HCT116 (cell line): ENCODE measurements around the gene FHL2. TPM values are rescaled to one million over a fixed set of nuclear protein-coding genes. Genes with fewer than 3 reads are reported as not detected.

Experiments
- ATAC-seq: fragments of 200-7000 bp; cut with Tn5 transposase; 2 replicates; pipeline ENCODE4 v1.9.1; 2020; ENCODE audit warnings: mild to moderate bottlenecking, moderate library complexity
- BruUV-seq: library from RNA; stranded (reverse); fragments of 400-500 nt; replicated peaks from 2 replicates; lab custom pipeline; 2021; lab: Mats Ljungman, UMichigan
- CTCF ChIA-PET: fragments of 300-600 bp; sonication (Branson Sonifier 250); formaldehyde crosslinking; loops from one replicate; lab custom pipeline; 2021; ENCODE audit warnings: antibody characterized with exemption; lab: Charles Lee
- POLR2A ChIA-PET: fragments of 300-600, 350-600 bp; sonication (Branson Sonifier 250); formaldehyde crosslinking; loops from one replicate; lab custom pipeline; 2021; ENCODE audit warnings: antibody characterized with exemption; lab: Charles Lee
- RAD21 ChIA-PET, 2 experiments: fragments of 300-600 bp; sonication (Branson Sonifier 250); formaldehyde crosslinking; loops; one replicate each; lab custom pipeline; 2023; ENCODE audit warnings: low total read pairs in 2 of 2; ENCODE audit not compliant: uncharacterized antibody in 2 of 2, unreplicated experiment in 2 of 2, low non-redundant PET in 1 of 2; lab: Charles Lee
- DNase-seq: peaks from one replicate; pipeline ENCODE4 v3.0.0-alpha.2; 2010; ENCODE audit warnings: low read depth, low spot score
- H2AFZ ChIP-seq: fragments of 200-600 bp; shearing (Covaris generic), sonication (generic); 2 replicates; pipeline ENCODE4 v1.6.1; 2017; ENCODE audit warnings: low read depth, mixed run types, mixed read lengths, antibody characterized with exemption, low read length; ENCODE audit not compliant: poor library complexity, severe bottlenecking
- H3K27ac ChIP-seq: 2 replicates; pipeline ENCODE4 v1.5.1; 2012; ENCODE audit warnings: low read depth, low read length
- H3K27me3 ChIP-seq: fragments of 200-600 bp; sonication (generic); 2 replicates; pipeline ENCODE4 v1.6.1; 2016; ENCODE audit warnings: mixed run types, low read length, mixed read lengths; ENCODE audit not compliant: insufficient read depth
- H3K36me3 ChIP-seq, 2 experiments: fragments of 200-500 bp in 1 of 2; fragments of 200-600 bp in 1 of 2; sonication (Bioruptor generic) in 1 of 2; sonication (generic) in 1 of 2; 2 replicates each; pipeline versions ENCODE4 v1.5.1 to v1.6.1; 2014 to 2016; ENCODE audit warnings: low read length in 2 of 2, inconsistent platforms in 1 of 2, mixed read lengths in 1 of 2, mixed run types in 1 of 2; ENCODE audit not compliant: insufficient read depth in 2 of 2, control insufficient read depth in 1 of 2
- H3K4me1 ChIP-seq, 2 experiments: fragments of 200-600 bp in 1 of 2; sonication (generic) in 1 of 2; 2 replicates each; pipeline versions ENCODE4 v1.5.1 to v1.6.1; 2012 to 2017; ENCODE audit warnings: low read length in 2 of 2, inconsistent platforms in 1 of 2, mild to moderate bottlenecking in 1 of 2, mixed read lengths in 1 of 2, mixed run types in 1 of 2, moderate library complexity in 1 of 2; ENCODE audit not compliant: insufficient read depth in 2 of 2, control insufficient read depth in 1 of 2
- H3K4me2 ChIP-seq: fragments of 200-600 bp; sonication (generic); 2 replicates; pipeline ENCODE4 v1.6.1; 2017; ENCODE audit warnings: mixed run types, low read length, mixed read lengths
- H3K4me3 ChIP-seq, 2 experiments: fragments of 200-600 bp in 1 of 2; sonication (generic) in 1 of 2; replicated peaks in 1 of 2; 2 replicates each; pipeline ENCODE4 v1.5.1; 2011 to 2016; ENCODE audit warnings: low read length in 2 of 2, control low read depth in 1 of 2, low read depth in 1 of 2, mild to moderate bottlenecking in 1 of 2, mixed read lengths in 1 of 2, mixed run types in 1 of 2
- H3K79me2 ChIP-seq: fragments of 200-600 bp; sonication (generic); 2 replicates; pipeline ENCODE4 v1.6.1; 2017; ENCODE audit warnings: mild to moderate bottlenecking, mixed run types, low read length, moderate library complexity, mixed read lengths; ENCODE audit not compliant: insufficient read depth
- H3K9ac ChIP-seq: fragments of 200-600 bp; sonication (generic); 2 replicates; pipeline ENCODE4 v1.6.1; 2016; ENCODE audit warnings: low read length, mixed read lengths
- H3K9me2 ChIP-seq: fragments of 200-600 bp; sonication (generic), shearing (Covaris generic); 2 replicates; pipeline ENCODE4 v1.6.1; 2017; ENCODE audit warnings: mixed run types, mild to moderate bottlenecking, moderate library complexity; ENCODE audit not compliant: insufficient read depth
- H3K9me3 ChIP-seq, 2 experiments: fragments of 200-500 bp in 1 of 2; fragments of 200-600 bp in 1 of 2; sonication (Bioruptor generic) in 1 of 2; sonication (generic) in 1 of 2; 2 replicates each; pipeline ENCODE4 v1.6.1; 2014 to 2017; ENCODE audit warnings: low read length in 2 of 2, mixed read lengths in 2 of 2, inconsistent platforms in 1 of 2, low read depth in 1 of 2, mild to moderate bottlenecking in 1 of 2, mixed run types in 1 of 2, moderate library complexity in 1 of 2; ENCODE audit not compliant: control insufficient read depth in 1 of 2, insufficient read depth in 1 of 2
- H4K20me1 ChIP-seq: fragments of 200-600 bp; sonication (generic), shearing (Covaris generic); 2 replicates; pipeline ENCODE4 v1.6.1; 2017; ENCODE audit warnings: mixed run types, mild to moderate bottlenecking, moderate library complexity; ENCODE audit not compliant: insufficient read depth
- EGR1 ChIP-seq: IDR thresholded peaks from 2 replicates; pipeline ENCODE4 v1.6.1; 2012; ENCODE audit warnings: low read depth
- ELF1 ChIP-seq: IDR thresholded peaks from 2 replicates; pipeline ENCODE4 v1.6.1; 2012; ENCODE audit warnings: low read depth, borderline replicate concordance
- EZH2 ChIP-seq: fragments of 200-600 bp; sonication (generic); IDR thresholded peaks from 2 replicates; pipeline ENCODE4 v1.6.1; 2017; ENCODE audit warnings: antibody characterized with exemption, mixed run types
- EZH2phosphoT487 ChIP-seq: fragments of 200-600 bp; IDR thresholded peaks from 2 replicates; pipeline ENCODE4 v1.6.1; 2018; ENCODE audit warnings: antibody characterized with exemption, borderline replicate concordance
- FOSL1 ChIP-seq: IDR thresholded peaks from 2 replicates; pipeline ENCODE4 v1.6.1; 2012; ENCODE audit warnings: low read depth
- POLR2AphosphoS5 ChIP-seq: IDR thresholded peaks from 2 replicates; pipeline ENCODE4 v1.6.1; 2011; ENCODE audit warnings: mild to moderate bottlenecking, low read depth, low read length, moderate library complexity
- RAD21 ChIP-seq: IDR thresholded peaks from 2 replicates; pipeline ENCODE4 v1.6.1; 2012; ENCODE audit warnings: low read depth, mild to moderate bottlenecking
- SIN3A ChIP-seq: IDR thresholded peaks from 2 replicates; pipeline ENCODE4 v1.6.1; 2012; ENCODE audit warnings: low read depth
- SRF ChIP-seq: IDR thresholded peaks from 2 replicates; pipeline ENCODE4 v1.6.1; 2012; ENCODE audit warnings: low read depth
- TCF7L2 ChIP-seq: IDR thresholded peaks from 2 replicates; pipeline ENCODE4 v1.7.0; 2011; ENCODE audit warnings: borderline replicate concordance, inconsistent platforms; ENCODE audit not compliant: insufficient read depth, insufficient read length; ENCODE audit errors: extremely low read depth
- YY1 ChIP-seq: IDR thresholded peaks from 2 replicates; pipeline ENCODE4 v1.6.1; 2011; ENCODE audit warnings: low read length, low read depth, moderate library complexity, mild to moderate bottlenecking; ENCODE audit not compliant: insufficient replicate concordance; ENCODE audit errors: extremely low read depth
- ZFX ChIP-seq: fragments of 450-650 bp; IDR thresholded peaks from 2 replicates; pipeline ENCODE4 v1.6.1; 2017
- ZNF274 ChIP-seq: fragments of 200-500 bp; sonication (Bioruptor generic); IDR thresholded peaks from 2 replicates; pipeline ENCODE4 v1.6.1; 2014; ENCODE audit warnings: mild to moderate bottlenecking, low read depth, low read length, inconsistent platforms
- intact Hi-C: fragments of 100-400 bp; cut with micrococcal nuclease; formaldehyde crosslinking; loops from 2 replicates; pipeline ENCODE4 v1.10.0; 2022
- total RNA-seq: library from RNA; stranded (reverse); gene quantifications from one replicate; pipeline ENCODE4 v1.2.1, GENCODE V29; 2021; ENCODE audit not compliant: unreplicated experiment
- TF ChIP-seq, protein P1 (sequence below): IDR thresholded peaks from 2 replicates; pipeline ENCODE4 v1.6.1; 2011; ENCODE audit warnings: mild to moderate bottlenecking, low read length, moderate library complexity; ENCODE audit not compliant: insufficient replicate concordance; ENCODE audit errors: extremely low read depth
- TF ChIP-seq, protein P2 (sequence below): IDR thresholded peaks from 2 replicates; pipeline ENCODE4 v1.6.1; 2012

FHL2 gene
- total RNA-seq, 1 experiment from 2014 or later: 86.6 TPM

DNA sequence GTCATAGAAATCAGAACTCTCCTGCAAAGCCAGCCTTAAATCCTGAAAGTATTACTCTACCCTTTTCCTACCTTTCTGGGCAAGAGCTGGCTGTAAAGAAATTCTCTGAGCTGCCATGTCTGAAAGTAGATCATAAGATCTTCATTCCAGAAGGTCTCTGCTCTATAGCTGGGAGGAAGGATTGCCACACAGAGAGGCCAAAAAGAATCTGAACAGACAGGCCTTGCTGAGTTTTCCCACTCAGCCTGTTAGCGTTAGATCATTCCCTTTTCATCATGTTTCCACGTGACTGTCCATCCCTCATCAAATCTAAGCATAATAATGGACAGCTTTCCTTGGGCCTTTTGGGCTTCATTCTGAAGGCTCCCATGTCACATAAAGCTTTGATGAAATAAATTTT, 43.2 kb upstream of the FHL2 start:
- Histone ChIP-seq H3K27ac (no peak overlapping the region), H3K27me3 (no peaks in the 10 kb centered on the region), H3K4me2 (no peak overlapping the region), H3K9ac (no peak overlapping the region), H3K9me2 (no peaks in the 10 kb centered on the region), H4K20me1 (no peaks in the 10 kb centered on the region), H3K4me3 (no peak overlapping the region), H2AFZ (no peak overlapping the region), H3K4me1 (peaks cover 0 to under 1% of the 10 kb centered on the region in 2 experiments; a peak in 1 of 4 replicates), H3K36me3 (no peaks in the 10 kb centered on the region), H3K79me2 (no peaks in the 10 kb centered on the region), H3K9me3 (no peaks in the 10 kb centered on the region)
- TF ChIP-seq ZNF274 (no peak), YY1 (no peak), TCF7L2 (no peak), POLR2AphosphoS5 (no peak), EZH2 (no peak), SRF (no peak), SIN3A (no peak), EGR1 (no peak), ELF1 (no peak), ZFX (no peak), EZH2phosphoT487 (no peak), FOSL1 (no peak), RAD21 (no peak)
- TF ChIP-seq, protein P1, sequence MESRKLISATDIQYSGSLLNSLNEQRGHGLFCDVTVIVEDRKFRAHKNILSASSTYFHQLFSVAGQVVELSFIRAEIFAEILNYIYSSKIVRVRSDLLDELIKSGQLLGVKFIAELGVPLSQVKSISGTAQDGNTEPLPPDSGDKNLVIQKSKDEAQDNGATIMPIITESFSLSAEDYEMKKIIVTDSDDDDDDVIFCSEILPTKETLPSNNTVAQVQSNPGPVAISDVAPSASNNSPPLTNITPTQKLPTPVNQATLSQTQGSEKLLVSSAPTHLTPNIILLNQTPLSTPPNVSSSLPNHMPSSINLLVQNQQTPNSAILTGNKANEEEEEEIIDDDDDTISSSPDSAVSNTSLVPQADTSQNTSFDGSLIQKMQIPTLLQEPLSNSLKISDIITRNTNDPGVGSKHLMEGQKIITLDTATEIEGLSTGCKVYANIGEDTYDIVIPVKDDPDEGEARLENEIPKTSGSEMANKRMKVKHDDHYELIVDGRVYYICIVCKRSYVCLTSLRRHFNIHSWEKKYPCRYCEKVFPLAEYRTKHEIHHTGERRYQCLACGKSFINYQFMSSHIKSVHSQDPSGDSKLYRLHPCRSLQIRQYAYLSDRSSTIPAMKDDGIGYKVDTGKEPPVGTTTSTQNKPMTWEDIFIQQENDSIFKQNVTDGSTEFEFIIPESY: no peak
- TF ChIP-seq, protein P2, sequence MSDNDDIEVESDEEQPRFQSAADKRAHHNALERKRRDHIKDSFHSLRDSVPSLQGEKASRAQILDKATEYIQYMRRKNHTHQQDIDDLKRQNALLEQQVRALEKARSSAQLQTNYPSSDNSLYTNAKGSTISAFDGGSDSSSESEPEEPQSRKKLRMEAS: no peak
- intact Hi-C loops: no loop called here
- POLR2A ChIA-PET: no interaction called here
- CTCF ChIA-PET: no interaction called here
- no TSS peak for BruUV-seq
- ATAC-seq (no peak), DNase-seq (no peak)
- RAD21 ChIA-PET: no interaction called here
